Measurements from ENCODE around the gene HDC. TPM values are rescaled to one million over a fixed set of nuclear protein-coding genes. Genes with fewer than 3 reads are reported as not detected.

The HDC gene
- polyA plus RNA-seq, 4 donors: 0.22 to 0.54 TPM; not detected in 2

- 81 to 93% (median 89%) methylated on average over 2 of the region's 2 CpGs for WGBS, 3 donors
- DNase-seq: no peak
- no peaks in the 10 kb centered on the region for H3K4me1 ChIP-seq (ENCODE audit: control insufficient read depth in 3 of 3, insufficient read depth in 2 of 3, low read depth in 1 of 3, low read length in 2 of 3)
Observed at GRCh38 chr15:50238255-50238654, 27.3 kb downstream of the HDC start.

GRCh38 chr15:50236433-50236832, 29.1 kb downstream of the HDC start:
- no peak overlapping the region for H3K4me3 ChIP-seq (ENCODE audit: low read depth in 1 of 3, low read length in 3 of 3)
- H3K4me1 ChIP-seq (ENCODE audit: control insufficient read depth in 3 of 3, insufficient read depth in 2 of 3, low read depth in 1 of 3, low read length in 2 of 3): no peaks in the 10 kb centered on the region
- H3K27me3 ChIP-seq (ENCODE audit: control insufficient read depth in 3 of 3, insufficient read depth in 3 of 3, low read length in 3 of 3): no peaks in the 10 kb centered on the region
- no peaks in the 10 kb centered on the region for H3K9me3 ChIP-seq (ENCODE audit: control insufficient read depth in 2 of 2, insufficient read depth in 1 of 2, low read depth in 1 of 2, low read length in 1 of 2)
- WGBS, 3 donors: 94 to 97% (median 95%) methylated on average over 9 of the region's 9 CpGs
- H3K36me3 ChIP-seq (ENCODE audit: control insufficient read depth in 3 of 3, insufficient read depth in 2 of 3, low read depth in 1 of 3, low read length in 3 of 3): peaks cover 0 to 8% (median 0%) of the 10 kb centered on the region in 3 donors
- DNase-seq (no peak), FAIRE-seq (no peak)
- H3K27ac ChIP-seq (ENCODE audit: low read depth in 1 of 3, low read length in 2 of 3): no peak overlapping the region

More at GRCh38 chr15:50238255-50238654, 27.3 kb downstream of the HDC start:
- no peaks in the 10 kb centered on the region for H3K9me3 ChIP-seq (ENCODE audit: control insufficient read depth in 2 of 2, insufficient read depth in 1 of 2, low read depth in 1 of 2, low read length in 1 of 2)
- no peak for FAIRE-seq
- H3K4me3 ChIP-seq (ENCODE audit: low read depth in 1 of 3, low read length in 3 of 3): no peak overlapping the region
- H3K27ac ChIP-seq (ENCODE audit: low read depth in 1 of 3, low read length in 2 of 3): no peak overlapping the region
- H3K27me3 ChIP-seq (ENCODE audit: control insufficient read depth in 3 of 3, insufficient read depth in 3 of 3, low read length in 3 of 3): no peaks in the 10 kb centered on the region
- peaks cover 0 to 8% (median 0%) of the 10 kb centered on the region in 3 donors for H3K36me3 ChIP-seq (ENCODE audit: control insufficient read depth in 3 of 3, insufficient read depth in 2 of 3, low read depth in 1 of 3, low read length in 3 of 3)

- H3K4me3 ChIP-seq (ENCODE audit: low read depth in 1 of 3, low read length in 3 of 3): no peak overlapping the region
- H3K4me1 ChIP-seq (ENCODE audit: control insufficient read depth in 3 of 3, insufficient read depth in 2 of 3, low read depth in 1 of 3, low read length in 2 of 3): no peaks in the 10 kb centered on the region
- no peaks in the 10 kb centered on the region for H3K27me3 ChIP-seq (ENCODE audit: control insufficient read depth in 3 of 3, insufficient read depth in 3 of 3, low read length in 3 of 3)
- no peak overlapping the region for H3K27ac ChIP-seq (ENCODE audit: low read depth in 1 of 3, low read length in 2 of 3)
- no peak for FAIRE-seq
- WGBS, 3 donors: 91 to 100% (median 97%) methylated on average over 1 of the region's 1 CpG
- peaks cover 0 to 8% (median 0%) of the 10 kb centered on the region in 3 donors for H3K36me3 ChIP-seq (ENCODE audit: control insufficient read depth in 3 of 3, insufficient read depth in 2 of 3, low read depth in 1 of 3, low read length in 3 of 3)
- H3K9me3 ChIP-seq (ENCODE audit: control insufficient read depth in 2 of 2, insufficient read depth in 1 of 2, low read depth in 1 of 2, low read length in 1 of 2): no peaks in the 10 kb centered on the region
- DNase-seq: no peak
Observed at GRCh38 chr15:50235794-50236193, 29.7 kb downstream of the HDC start.

GRCh38 chr15:50234764-50235163, 30.8 kb downstream of the HDC start:
- Histone ChIP-seq H3K36me3 (ENCODE audit: control insufficient read depth in 3 of 3, insufficient read depth in 2 of 3, low read depth in 1 of 3, low read length in 3 of 3) (peaks cover 0 to 9% (median 0%) of the 10 kb centered on the region in 3 donors), H3K4me1 (ENCODE audit: control insufficient read depth in 3 of 3, insufficient read depth in 2 of 3, low read depth in 1 of 3, low read length in 2 of 3) (no peaks in the 10 kb centered on the region), H3K27me3 (ENCODE audit: control insufficient read depth in 3 of 3, insufficient read depth in 3 of 3, low read length in 3 of 3) (no peaks in the 10 kb centered on the region), H3K4me3 (ENCODE audit: low read depth in 1 of 3, low read length in 3 of 3) (no peak overlapping the region), H3K9me3 (ENCODE audit: control insufficient read depth in 2 of 2, insufficient read depth in 1 of 2, low read depth in 1 of 2, low read length in 1 of 2) (no peaks in the 10 kb centered on the region), H3K27ac (ENCODE audit: low read depth in 1 of 3, low read length in 2 of 3) (no peak overlapping the region)
- peak; percentile 22 to 29 for DNase-seq
- FAIRE-seq: no peak
- WGBS, 3 donors: 53 to 61% (median 58%) methylated on average over 2 of the region's 2 CpGs

GRCh38 chr15:50233192-50233736, 32.3 kb downstream of the HDC start:
- Histone ChIP-seq H3K27me3 (ENCODE audit: control insufficient read depth in 3 of 3, insufficient read depth in 3 of 3, low read length in 3 of 3) (no peaks in the 10 kb centered on the region), H3K36me3 (ENCODE audit: control insufficient read depth in 3 of 3, insufficient read depth in 2 of 3, low read depth in 1 of 3, low read length in 3 of 3) (peaks cover 0 to 17% (median 0%) of the 10 kb centered on the region in 3 donors), H3K4me1 (ENCODE audit: control insufficient read depth in 3 of 3, insufficient read depth in 2 of 3, low read depth in 1 of 3, low read length in 2 of 3) (no peaks in the 10 kb centered on the region), H3K9me3 (ENCODE audit: control insufficient read depth in 2 of 2, insufficient read depth in 1 of 2, low read depth in 1 of 2, low read length in 1 of 2) (no peaks in the 10 kb centered on the region), H3K27ac (ENCODE audit: low read depth in 1 of 3, low read length in 2 of 3) (no peak overlapping the region), H3K4me3 (ENCODE audit: low read depth in 1 of 3, low read length in 3 of 3) (no peak overlapping the region)
- no peak for FAIRE-seq
- peak; percentile 35 to 38 for DNase-seq

GRCh38 chr15:50232791-50233190, 32.7 kb downstream of the HDC start:
- whole genome bisulfite sequencing, 3 donors: 85 to 96% (median 85%) methylated on average over 2 of the region's 2 CpGs
- Histone ChIP-seq H3K27me3 (ENCODE audit: control insufficient read depth in 3 of 3, insufficient read depth in 3 of 3, low read length in 3 of 3) (no peaks in the 10 kb centered on the region), H3K9me3 (ENCODE audit: control insufficient read depth in 2 of 2, insufficient read depth in 1 of 2, low read depth in 1 of 2, low read length in 1 of 2) (no peaks in the 10 kb centered on the region), H3K27ac (ENCODE audit: low read depth in 1 of 3, low read length in 2 of 3) (no peak overlapping the region), H3K4me3 (ENCODE audit: low read depth in 1 of 3, low read length in 3 of 3) (no peak overlapping the region), H3K4me1 (ENCODE audit: control insufficient read depth in 3 of 3, insufficient read depth in 2 of 3, low read depth in 1 of 3, low read length in 2 of 3) (no peaks in the 10 kb centered on the region), H3K36me3 (ENCODE audit: control insufficient read depth in 3 of 3, insufficient read depth in 2 of 3, low read depth in 1 of 3, low read length in 3 of 3) (peaks cover 0 to 20% (median 0%) of the 10 kb centered on the region in 3 donors)
- FAIRE-seq (no peak), DNase-seq (no peak)

GRCh38 chr15:50231761-50232160, 33.8 kb downstream of the HDC start:
- Histone ChIP-seq H3K36me3 (ENCODE audit: control insufficient read depth in 3 of 3, insufficient read depth in 2 of 3, low read depth in 1 of 3, low read length in 3 of 3) (peaks cover 0 to 25% (median 0%) of the 10 kb centered on the region in 3 donors), H3K27ac (ENCODE audit: low read depth in 1 of 3, low read length in 2 of 3) (no peak overlapping the region), H3K27me3 (ENCODE audit: control insufficient read depth in 3 of 3, insufficient read depth in 3 of 3, low read length in 3 of 3) (no peaks in the 10 kb centered on the region), H3K9me3 (ENCODE audit: control insufficient read depth in 2 of 2, insufficient read depth in 1 of 2, low read depth in 1 of 2, low read length in 1 of 2) (no peaks in the 10 kb centered on the region), H3K4me1 (ENCODE audit: control insufficient read depth in 3 of 3, insufficient read depth in 2 of 3, low read depth in 1 of 3, low read length in 2 of 3) (no peaks in the 10 kb centered on the region), H3K4me3 (ENCODE audit: low read depth in 1 of 3, low read length in 3 of 3) (no peak overlapping the region)
- FAIRE-seq (no peak), DNase-seq (no peak)

- H3K4me3 ChIP-seq (ENCODE audit: low read depth in 1 of 3, low read length in 3 of 3): no peak overlapping the region
- H3K36me3 ChIP-seq (ENCODE audit: control insufficient read depth in 3 of 3, insufficient read depth in 2 of 3, low read depth in 1 of 3, low read length in 3 of 3): peaks cover 0 to 21% (median 0%) of the 10 kb centered on the region in 3 donors
- no peak overlapping the region for H3K27ac ChIP-seq (ENCODE audit: low read depth in 1 of 3, low read length in 2 of 3)
- no peaks in the 10 kb centered on the region for H3K9me3 ChIP-seq (ENCODE audit: control insufficient read depth in 2 of 2, insufficient read depth in 1 of 2, low read depth in 1 of 2, low read length in 1 of 2)
- DNase-seq: no peak
- H3K27me3 ChIP-seq (ENCODE audit: control insufficient read depth in 3 of 3, insufficient read depth in 3 of 3, low read length in 3 of 3): no peaks in the 10 kb centered on the region
- H3K4me1 ChIP-seq (ENCODE audit: control insufficient read depth in 3 of 3, insufficient read depth in 2 of 3, low read depth in 1 of 3, low read length in 2 of 3): no peaks in the 10 kb centered on the region
- FAIRE-seq: no peak
- WGBS, 3 donors: 86 to 92% (median 88%) methylated on average over 3 of the region's 3 CpGs
Observed at GRCh38 chr15:50229336-50229735, 36.2 kb downstream of the HDC start.

GRCh38 chr15:50228866-50229265, 36.7 kb downstream of the HDC start:
- peaks cover 0 to 19% (median 0%) of the 10 kb centered on the region in 3 donors for H3K36me3 ChIP-seq (ENCODE audit: control insufficient read depth in 3 of 3, insufficient read depth in 2 of 3, low read depth in 1 of 3, low read length in 3 of 3)

More at GRCh38 chr15:50228866-50229265, 36.7 kb downstream of the HDC start:
- H3K9me3 ChIP-seq (ENCODE audit: control insufficient read depth in 2 of 2, insufficient read depth in 1 of 2, low read depth in 1 of 2, low read length in 1 of 2): no peaks in the 10 kb centered on the region
- no peak overlapping the region for H3K4me3 ChIP-seq (ENCODE audit: low read depth in 1 of 3, low read length in 3 of 3)
- no peak overlapping the region for H3K27ac ChIP-seq (ENCODE audit: low read depth in 1 of 3, low read length in 2 of 3)
- FAIRE-seq: no peak
- no peaks in the 10 kb centered on the region for H3K4me1 ChIP-seq (ENCODE audit: control insufficient read depth in 3 of 3, insufficient read depth in 2 of 3, low read depth in 1 of 3, low read length in 2 of 3)
- 94 to 96% (median 96%) methylated on average over 3 of the region's 3 CpGs for WGBS, 3 donors
- DNase-seq: no peak
- no peaks in the 10 kb centered on the region for H3K27me3 ChIP-seq (ENCODE audit: control insufficient read depth in 3 of 3, insufficient read depth in 3 of 3, low read length in 3 of 3)

Data from small intestine (tissue), 7 donors.